Kidney epithelial cell (primary cell): ENCODE results near the gene IMMP2L. TPM values are rescaled to one million over a fixed set of nuclear protein-coding genes. Genes with fewer than 3 reads are reported as not detected.

ENCODE experiments used
- DNase-seq: peaks from one replicate; pipeline ENCODE4 v3.0.0-alpha.2; 2010; ENCODE audit warnings: low read depth
- H3K27me3 ChIP-seq: 2 replicates; pipeline ENCODE4 v1.6.0; 2011; ENCODE audit warnings: low read length; ENCODE audit not compliant: control insufficient read depth, insufficient read depth
- H3K36me3 ChIP-seq: 2 replicates; pipeline ENCODE4 v1.5.1; 2011; ENCODE audit warnings: low read length; ENCODE audit not compliant: control insufficient read depth, insufficient read depth
- H3K4me3 ChIP-seq: 2 replicates; pipeline ENCODE4 v1.5.1; 2011; ENCODE audit warnings: low read depth, mild to moderate bottlenecking, control low read depth, low read length
- CTCF ChIP-seq: IDR thresholded peaks from 2 replicates; pipeline ENCODE4 v1.5.1; 2011; ENCODE audit warnings: mild to moderate bottlenecking, moderate library complexity, low read length, control low read depth, inconsistent platforms; ENCODE audit not compliant: insufficient read depth, poor library complexity, severe bottlenecking
- total RNA-seq: library from RNA; depleted of rRNA; stranded (reverse); fragments of >200 nt; gene quantifications from 2 replicates; pipeline ENCODE4 v1.2.3, GENCODE V29; 2015

The IMMP2L gene
- total RNA-seq, 1 donor from 2014 or later, result 30.8 TPM

GRCh38 chr7:110774071-110774470 is 788.2 kb downstream of the IMMP2L start:
- Histone ChIP-seq H3K27me3 (no peaks in the 10 kb centered on the region), H3K4me3 (no peak overlapping the region), H3K36me3 (no peaks in the 10 kb centered on the region)
- no peak for TF ChIP-seq CTCF
- DNase-seq, result no peak

- Histone ChIP-seq H3K27me3 (no peaks in the 10 kb centered on the region), H3K36me3 (no peaks in the 10 kb centered on the region), H3K4me3 (no peak overlapping the region)
- DNase-seq, result no peak
- TF ChIP-seq CTCF, result no peak
Measured at GRCh38 chr7:110772615-110773014, 789.7 kb downstream of the IMMP2L start.

DNA sequence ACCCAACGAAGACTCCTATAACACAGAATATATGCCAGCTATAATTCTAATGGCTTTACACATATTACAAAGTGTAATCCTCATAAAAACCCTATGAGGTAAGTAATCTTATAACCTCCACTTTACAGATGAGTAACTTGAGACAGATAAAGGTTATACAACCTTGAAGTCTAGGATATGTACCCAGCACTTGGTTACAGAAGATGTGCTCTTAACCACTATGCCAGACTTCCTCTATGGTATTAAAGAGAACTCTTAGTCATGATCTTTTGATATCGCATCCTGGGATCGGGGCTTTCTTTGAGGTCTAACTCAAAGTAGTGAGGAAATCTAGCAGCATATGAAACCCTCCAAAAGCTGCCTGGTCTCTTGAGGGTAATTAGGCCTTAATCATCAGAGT is 790.6 kb downstream of the IMMP2L start:
- no peak for TF ChIP-seq CTCF
- no peak for DNase-seq
- Histone ChIP-seq H3K4me3 (no peak overlapping the region), H3K27me3 (no peaks in the 10 kb centered on the region), H3K36me3 (no peaks in the 10 kb centered on the region)

GRCh38 chr7:110767550-110768110 is 794.7 kb downstream of the IMMP2L start:
- Histone ChIP-seq H3K27me3 (no peaks in the 10 kb centered on the region), H3K36me3 (no peaks in the 10 kb centered on the region), H3K4me3 (no peak overlapping the region)
- no peak for DNase-seq
- no peak for TF ChIP-seq CTCF

DNA sequence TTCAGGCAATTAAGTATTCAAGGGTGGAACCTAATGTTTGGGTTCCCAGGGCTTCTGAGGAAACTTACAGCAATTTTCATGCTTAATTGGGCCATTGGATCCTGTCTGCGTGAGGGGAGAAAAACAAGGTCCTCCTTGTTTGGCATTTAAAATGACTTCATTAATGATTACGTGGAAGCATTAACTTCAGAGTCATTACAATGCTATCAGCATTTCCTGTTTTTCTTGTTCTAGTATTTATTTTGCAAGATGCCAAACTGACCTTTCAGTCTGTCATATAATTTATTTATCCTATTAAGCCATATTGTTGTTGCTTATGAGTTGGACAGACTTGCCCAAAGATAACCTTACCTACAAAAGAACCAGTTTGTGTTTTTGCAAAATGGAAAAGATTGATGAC is 795.4 kb downstream of the IMMP2L start:
- no peaks in the 10 kb centered on the region for H3K27me3 ChIP-seq
- no peak overlapping the region for H3K4me3 ChIP-seq
- no peaks in the 10 kb centered on the region for H3K36me3 ChIP-seq
- DNase-seq, result no peak
- TF ChIP-seq CTCF, result no peak

DNA sequence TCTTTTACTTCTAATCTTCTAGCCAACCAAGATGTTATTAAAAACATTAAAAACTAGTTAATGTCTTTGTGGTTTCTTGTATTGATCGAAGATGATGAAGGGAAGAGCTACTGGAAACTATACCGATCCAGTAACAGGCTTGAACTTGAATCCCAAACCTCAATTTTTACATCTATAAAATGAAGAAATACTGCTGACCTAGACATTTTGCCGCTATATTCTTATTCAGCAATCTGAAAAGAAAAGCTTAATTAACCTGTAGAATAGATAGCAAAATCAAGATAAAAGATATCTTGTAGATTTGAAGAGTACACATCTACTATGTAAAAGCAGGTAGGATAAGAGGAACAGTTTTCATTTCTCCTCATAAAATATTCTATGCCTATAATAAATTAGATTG is 797.4 kb downstream of the IMMP2L start:
- Histone ChIP-seq H3K27me3 (no peaks in the 10 kb centered on the region), H3K36me3 (no peaks in the 10 kb centered on the region), H3K4me3 (no peak overlapping the region)
- DNase-seq, result no peak
- no peak for TF ChIP-seq CTCF
